ENCODE measurements around the gene SMIM15. TPM values are rescaled to one million over a fixed set of nuclear protein-coding genes. Genes with fewer than 3 reads are reported as not detected.

SMIM15 gene
- total RNA-seq, 4 donors from 2014 or later, result 23.1 to 30.6 (median 28.8) TPM

- TF ChIP-seq CTCF (IDR thresholded peaks at IDR 0.05), result no peak
- no peak for ATAC-seq (ENCODE audit: low FRiP score)
- DNase-seq (ENCODE audit: low spot score), result no peak
These were observed 24.4 kb upstream of the SMIM15 start for GRCh38 chr5:61186634-61187033.

- ATAC-seq (ENCODE audit: low FRiP score), result no peak
- TF ChIP-seq CTCF (IDR thresholded peaks at IDR 0.05), result no peak
- DNase-seq (ENCODE audit: low spot score), result no peak
These were observed 22.4 kb upstream of the SMIM15 start for GRCh38 chr5:61184708-61185107.

- no peak for TF ChIP-seq CTCF (IDR thresholded peaks at IDR 0.05)
- ATAC-seq (ENCODE audit: low FRiP score), result no peak
- DNase-seq (ENCODE audit: low spot score), result no peak
These were observed 21.3 kb upstream of the SMIM15 start for GRCh38 chr5:61183538-61183937.

- no peak for TF ChIP-seq CTCF (IDR thresholded peaks at IDR 0.05)
- no peak for DNase-seq (ENCODE audit: low spot score)
These were observed 20.2 kb upstream of the SMIM15 start for GRCh38 chr5:61182449-61182848.

GRCh38 chr5:61180886-61181285, 18.6 kb upstream of the SMIM15 start:
- no peak for TF ChIP-seq CTCF (IDR thresholded peaks at IDR 0.05)
- ATAC-seq (ENCODE audit: low FRiP score), result no peak

More at GRCh38 chr5:61182449-61182848, 20.2 kb upstream of the SMIM15 start:
- ATAC-seq (ENCODE audit: low FRiP score), result no peak

GRCh38 chr5:61178702-61179101, 16.4 kb upstream of the SMIM15 start:
- no peak for ATAC-seq (ENCODE audit: low FRiP score)
- DNase-seq (ENCODE audit: low spot score), result no peak
- TF ChIP-seq CTCF (IDR thresholded peaks at IDR 0.05), result no peak

More at GRCh38 chr5:61180886-61181285, 18.6 kb upstream of the SMIM15 start:
- no peak for DNase-seq (ENCODE audit: low spot score)

GRCh38 chr5:61177716-61178115, 15.4 kb upstream of the SMIM15 start:
- DNase-seq (ENCODE audit: low spot score), result no peak
- ATAC-seq (ENCODE audit: low FRiP score), result no peak
- TF ChIP-seq CTCF (IDR thresholded peaks at IDR 0.05), result no peak
